Uterus (tissue), 4 donors: ENCODE data around the gene SEH1L. TPM values are rescaled to one million over a fixed set of nuclear protein-coding genes. Genes with fewer than 3 reads are reported as not detected.

Source experiments
- DNase-seq, 2 donors: peaks; one replicate each; pipeline ENCODE4 v3.0.0-alpha.2; 2019 to 2020
- H3K27ac ChIP-seq, 2 donors: fragments of 200-600 bp; sonication (generic); 1 replicate in 1 of 2; 2 replicates in 1 of 2; pipeline ENCODE4 v1.5.1; 2016 to 2018
- H3K27me3 ChIP-seq, 2 donors: fragments of 200-600 bp; sonication (generic); one replicate each; pipeline ENCODE4 v1.5.1; 2018 to 2019; ENCODE audit warnings: control low read depth in 1 of 2
- H3K36me3 ChIP-seq, 2 donors: fragments of 200-600 bp; sonication (generic); one replicate each; pipeline ENCODE4 v1.5.1; 2019; ENCODE audit warnings: control low read depth in 1 of 2
- H3K4me1 ChIP-seq, 2 donors: fragments of 200-600 bp; sonication (generic); one replicate each; pipeline ENCODE4 v1.5.1; 2018 to 2019; ENCODE audit warnings: control low read depth in 1 of 2
- H3K4me3 ChIP-seq, 2 donors: fragments of 200-600 bp; sonication (generic); 1 replicate in 1 of 2; 2 replicates in 1 of 2; pipeline ENCODE4 v1.5.1; 2018 to 2019; ENCODE audit warnings: mild to moderate bottlenecking in 1 of 2
- H3K9me3 ChIP-seq, 2 donors: fragments of 200-600 bp; sonication (generic); one replicate each; pipeline ENCODE4 v1.5.1; 2019; ENCODE audit warnings: control low read depth in 1 of 2
- CTCF ChIP-seq, 4 experiments: fragments of 200-600 bp in 2 of 4; fragments of 450-650 bp in 2 of 4; sonication (generic) in 2 of 4; IDR thresholded peaks; one replicate each; pipeline ENCODE4 v1.5.1; 2016 to 2019; ENCODE audit warnings: antibody characterized with exemption in 4 of 4, mild to moderate bottlenecking in 2 of 4, moderate library complexity in 1 of 4
- POLR2A ChIP-seq, 2 donors: fragments of 450-650 bp; IDR thresholded peaks; one replicate each; pipeline ENCODE4 v1.6.1; 2016; ENCODE audit warnings: antibody characterized with exemption in 2 of 2, mild to moderate bottlenecking in 1 of 2, moderate library complexity in 1 of 2
- intact Hi-C: fragments of 100-400 bp; cut with DNase I; formaldehyde crosslinking; loops from one replicate; pipeline ENCODE4 v1.15.1; 2023; ENCODE audit warnings: low total_unique reads
- total RNA-seq, 4 donors: library from RNA; depleted of rRNA in 3 of 4; stranded (reverse); fragments of >200 nt in 3 of 4; gene quantifications; one replicate each; pipeline versions ENCODE4 v1.1.0 to v1.2.4, GENCODE V29; 2014 to 2023
- donor health status: DM: yes; HTN: yes; CAD: no.

The SEH1L gene
- total RNA-seq, 4 donors from 2014 or later: 14.4 to 53.8 (median 46.4) TPM

- intact Hi-C loops: no loop called here
These were observed 4.6 kb upstream of the SEH1L start for GRCh38 chr18:12943215-12943614.

GRCh38 chr18:12944709-12945108 is 3.1 kb upstream of the SEH1L start:
- TF ChIP-seq CTCF (IDR thresholded peaks at IDR 0.05) (no peak), POLR2A (IDR thresholded peaks at IDR 0.05) (no peak)
- DNase-seq: peak in 1 of 2 donors; percentile 27
- Histone ChIP-seq H3K9me3 (no peaks in the 10 kb centered on the region), H3K4me3 (no peak overlapping the region), H3K27me3 (no peaks in the 10 kb centered on the region), H3K27ac (no peak overlapping the region), H3K36me3 (no peaks in the 10 kb centered on the region), H3K4me1 (no peaks in the 10 kb centered on the region)
- intact Hi-C loops: no loop called here

More at GRCh38 chr18:12943215-12943614, 4.6 kb upstream of the SEH1L start:
- Histone ChIP-seq H3K4me1 (no peaks in the 10 kb centered on the region), H3K36me3 (no peaks in the 10 kb centered on the region), H3K27ac (no peak overlapping the region), H3K27me3 (no peaks in the 10 kb centered on the region), H3K4me3 (no peak overlapping the region), H3K9me3 (no peaks in the 10 kb centered on the region)
- TF ChIP-seq CTCF (IDR thresholded peaks at IDR 0.05) (no peak), POLR2A (IDR thresholded peaks at IDR 0.05) (no peak)
- no peak for DNase-seq

- peak overlapping the region; percentile 95 to 97 for H3K27ac ChIP-seq
- H3K4me3 ChIP-seq: peak overlapping the region; percentile 46 to 73
- no peaks in the 10 kb centered on the region for H3K9me3 ChIP-seq
- H3K27me3 ChIP-seq: no peaks in the 10 kb centered on the region
- intact Hi-C loops: no loop called here
- peak; percentile 52 to 58 for DNase-seq
- no peaks in the 10 kb centered on the region for H3K4me1 ChIP-seq
- no peaks in the 10 kb centered on the region for H3K36me3 ChIP-seq
- TF ChIP-seq POLR2A (IDR thresholded peaks at IDR 0.05): no peak
- TF ChIP-seq CTCF (IDR thresholded peaks at IDR 0.05): no peak
These were observed 1.1 kb upstream of the SEH1L start for GRCh38 chr18:12946549-12947284.

GRCh38 chr18:12948050-12948804 is 416 bp downstream of the SEH1L start:
- Histone ChIP-seq H3K9me3 (no peaks in the 10 kb centered on the region), H3K4me1 (no peaks in the 10 kb centered on the region), H3K36me3 (no peaks in the 10 kb centered on the region), H3K27me3 (no peaks in the 10 kb centered on the region), H3K4me3 (peak overlapping the region; percentile 71 to 73), H3K27ac (peak overlapping the region; percentile 95 to 97)
- TF ChIP-seq CTCF (IDR thresholded peaks at IDR 0.05) (peak in 1 of 4 experiments; percentile 22), POLR2A (IDR thresholded peaks at IDR 0.05) (peak; percentile 42 to 85)
- intact Hi-C loops: no loop called here
- peak; percentile 92 to 93 for DNase-seq

GRCh38 chr18:12958478-12958877 is 10.7 kb downstream of the SEH1L start:
- H3K9me3 ChIP-seq: no peaks in the 10 kb centered on the region
- intact Hi-C loops: no loop called here
- H3K4me3 ChIP-seq: no peak overlapping the region
- H3K4me1 ChIP-seq: no peaks in the 10 kb centered on the region
- TF ChIP-seq POLR2A (IDR thresholded peaks at IDR 0.05) (no peak), CTCF (IDR thresholded peaks at IDR 0.05) (no peak)
- H3K36me3 ChIP-seq: no peaks in the 10 kb centered on the region
- no peak overlapping the region for H3K27ac ChIP-seq
- no peak for DNase-seq
- no peaks in the 10 kb centered on the region for H3K27me3 ChIP-seq
